SJSA1 (cell line): ENCODE measurements around the gene ARID3A. TPM values are rescaled to one million over a fixed set of nuclear protein-coding genes. Genes with fewer than 3 reads are reported as not detected.
A peak's percentile ranks its signal among the peaks of the same experiment; 100 is the strongest.
"Not testable (repeated sequence)": the region's sequence is repeated elsewhere in the genome, so short reads cannot be mapped to it uniquely, and the experiment has no call there.

Experiments
- DNase-seq, 2 experiments: peaks; one replicate each; pipeline ENCODE4 v3.0.0-alpha.2; 2015 to 2020; ENCODE audit warnings: low spot score in 2 of 2, low read depth in 1 of 2
- H3K27ac ChIP-seq: fragments of 250-450 bp; sonication (Bioruptor Pico); 2 replicates; pipeline ENCODE4 v1.5.1; 2020; ENCODE audit warnings: mild to moderate bottlenecking, moderate library complexity
- H3K27me3 ChIP-seq: fragments of 250-450 bp; sonication (Bioruptor Pico); replicated peaks from 2 replicates; pipeline ENCODE4 v1.5.1; 2020; ENCODE audit warnings: mild to moderate bottlenecking, moderate library complexity
- H3K36me3 ChIP-seq: fragments of 250-450 bp; sonication (Bioruptor Pico); 2 replicates; pipeline ENCODE4 v1.5.1; 2020; ENCODE audit warnings: mild to moderate bottlenecking
- H3K4me1 ChIP-seq: fragments of 250-450 bp; sonication (Bioruptor Pico); replicated peaks from 2 replicates; pipeline ENCODE4 v1.6.1; 2021; ENCODE audit warnings: mild to moderate bottlenecking
- H3K4me3 ChIP-seq: fragments of 250-450 bp; sonication (Bioruptor Pico); 2 replicates; pipeline ENCODE4 v1.5.1; 2020; ENCODE audit warnings: mild to moderate bottlenecking
- H3K9me3 ChIP-seq: fragments of 250-450 bp; sonication (Bioruptor Pico); replicated peaks from 2 replicates; pipeline ENCODE4 v1.5.1; 2020; ENCODE audit warnings: mild to moderate bottlenecking
- total RNA-seq: library from RNA; depleted of rRNA; stranded (reverse); fragments of >200 nt; shearing (Covaris generic); gene quantifications from 2 replicates; pipeline ENCODE4 v1.2.3, GENCODE V29; 2014; rRNA removed

ARID3A gene, protein sequence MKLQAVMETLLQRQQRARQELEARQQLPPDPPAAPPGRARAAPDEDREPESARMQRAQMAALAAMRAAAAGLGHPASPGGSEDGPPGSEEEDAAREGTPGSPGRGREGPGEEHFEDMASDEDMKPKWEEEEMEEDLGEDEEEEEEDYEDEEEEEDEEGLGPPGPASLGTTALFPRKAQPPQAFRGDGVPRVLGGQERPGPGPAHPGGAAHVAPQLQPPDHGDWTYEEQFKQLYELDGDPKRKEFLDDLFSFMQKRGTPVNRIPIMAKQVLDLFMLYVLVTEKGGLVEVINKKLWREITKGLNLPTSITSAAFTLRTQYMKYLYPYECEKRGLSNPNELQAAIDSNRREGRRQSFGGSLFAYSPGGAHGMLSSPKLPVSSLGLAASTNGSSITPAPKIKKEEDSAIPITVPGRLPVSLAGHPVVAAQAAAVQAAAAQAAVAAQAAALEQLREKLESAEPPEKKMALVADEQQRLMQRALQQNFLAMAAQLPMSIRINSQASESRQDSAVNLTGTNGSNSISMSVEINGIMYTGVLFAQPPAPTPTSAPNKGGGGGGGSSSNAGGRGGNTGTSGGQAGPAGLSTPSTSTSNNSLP
- total RNA-seq = 4.2 and 8.1 TPM in 2 replicates

DNA sequence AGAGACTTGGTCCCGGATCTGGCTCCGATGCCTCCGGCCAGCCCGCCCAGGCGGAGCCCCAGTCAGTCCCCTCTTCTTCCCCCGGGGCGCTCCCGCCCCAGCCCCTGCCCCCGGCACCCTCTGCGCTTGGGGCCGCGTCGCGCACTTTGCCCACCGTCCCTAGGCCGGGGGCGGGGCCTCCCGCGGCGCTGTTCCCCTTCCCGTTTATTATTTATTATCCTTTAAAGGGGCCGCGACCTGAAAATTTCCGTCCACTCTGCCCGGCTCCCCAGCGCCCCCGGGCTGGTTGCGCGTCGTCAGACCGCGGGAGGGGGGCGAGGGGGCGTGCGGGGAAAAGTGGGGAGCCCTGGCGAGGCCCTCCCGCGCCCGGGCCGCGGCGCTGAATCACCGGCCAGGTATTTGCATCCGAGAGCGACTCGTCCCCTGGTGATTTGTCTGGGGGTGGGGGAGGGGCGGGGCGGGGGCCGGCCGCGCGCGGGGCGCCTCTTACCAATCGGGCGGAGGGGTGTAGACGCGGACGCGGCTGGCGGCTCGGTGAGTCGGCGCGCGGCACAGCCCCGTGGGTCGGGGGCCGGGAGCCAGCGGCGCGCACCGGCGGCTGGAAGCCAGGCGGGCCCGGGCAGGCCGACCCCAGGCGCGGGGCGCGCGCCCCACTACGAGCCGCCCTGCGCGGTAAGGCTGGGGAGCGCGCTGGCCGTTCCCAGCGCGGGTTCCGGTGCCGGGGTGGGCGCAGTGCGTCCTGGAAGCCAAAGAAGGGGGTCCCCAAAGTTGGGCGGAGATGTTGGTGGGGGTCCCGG lies at the start of gene ARID3A:
Gene ARID3A, plus strand, starts transcription at position 510 of the 797 bp plus-strand sequence. CDS start 3,494 bp downstream, outside the sequence.
- Histone ChIP-seq H3K27ac (peak within 1 kb of the TSS; percentile 72), H3K4me3 (peak within 1 kb of the TSS; percentile 90), H3K4me1 (peaks cover 9% of the 10 kb centered on the region), H3K9me3 (no peaks in the 10 kb centered on the region; the same call in 1 of the 2 replicates), H3K36me3 (peaks cover 7% of the 10 kb centered on the region), H3K27me3 (peaks cover 4% of the 10 kb centered on the region)
- peak; percentile 77 to 83 for DNase-seq

DNA sequence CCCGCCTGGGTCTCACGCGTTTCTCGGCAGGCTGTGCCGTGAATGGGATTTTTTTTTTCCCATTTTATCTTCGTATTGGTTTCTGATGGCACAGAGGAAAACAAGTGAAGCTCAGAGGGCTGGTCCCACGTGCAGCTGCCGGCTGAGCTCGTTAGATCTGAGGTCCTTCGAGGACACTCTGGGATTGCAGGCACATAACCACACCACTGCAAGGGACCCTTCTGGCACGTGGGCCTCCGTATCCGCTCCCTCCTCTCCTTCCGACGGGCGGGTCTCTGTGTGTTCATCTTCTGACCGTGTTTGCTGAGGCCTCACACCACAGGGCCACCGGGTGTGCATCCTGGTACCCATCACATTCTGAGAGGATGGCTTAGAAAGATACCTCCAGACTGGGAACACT lies 49.7 kb upstream of the ARID3A start:
- H3K36me3 ChIP-seq = peaks cover 50% of the 10 kb centered on the region
- DNase-seq = no peak
- H3K27me3 ChIP-seq = no peaks in the 10 kb centered on the region
- no peak overlapping the region for H3K4me3 ChIP-seq
- no peaks in the 10 kb centered on the region for H3K9me3 ChIP-seq
- H3K27ac ChIP-seq = no peak overlapping the region
- H3K4me1 ChIP-seq = peaks cover 3% of the 10 kb centered on the region

DNA sequence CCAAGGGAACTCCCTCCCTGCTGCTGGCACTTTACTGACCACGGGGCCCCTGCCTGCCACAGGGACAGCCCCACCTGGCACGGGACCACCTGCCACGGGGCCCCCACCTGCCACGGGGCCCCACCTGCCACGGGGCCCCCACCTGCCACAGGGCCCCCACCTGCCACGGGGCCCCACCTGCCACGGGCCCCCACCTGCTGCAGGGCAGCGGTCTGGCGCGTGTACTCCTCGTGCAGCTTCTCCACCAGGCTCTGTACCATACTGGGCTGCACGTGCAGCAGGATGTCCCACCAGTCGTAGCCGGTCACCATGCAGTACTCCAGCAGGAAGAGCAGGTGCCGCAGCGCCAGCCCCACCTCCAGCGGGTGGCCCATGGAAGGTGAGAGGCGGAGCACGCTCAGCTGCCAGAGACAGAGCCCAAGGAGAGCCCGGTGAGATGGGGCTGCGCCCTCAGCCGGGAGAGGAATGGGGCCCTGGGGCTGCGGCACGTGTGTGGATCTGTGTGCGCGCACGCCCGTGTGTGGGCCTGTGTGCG lies 49.0 kb upstream of the ARID3A start:
- Histone ChIP-seq H3K4me1 (no peaks in the 10 kb centered on the region), H3K27me3 (no peaks in the 10 kb centered on the region), H3K27ac (no peak overlapping the region), H3K4me3 (no peak overlapping the region), H3K36me3 (peaks cover 54% of the 10 kb centered on the region), H3K9me3 (no peaks in the 10 kb centered on the region)
- no peak for DNase-seq

DNA sequence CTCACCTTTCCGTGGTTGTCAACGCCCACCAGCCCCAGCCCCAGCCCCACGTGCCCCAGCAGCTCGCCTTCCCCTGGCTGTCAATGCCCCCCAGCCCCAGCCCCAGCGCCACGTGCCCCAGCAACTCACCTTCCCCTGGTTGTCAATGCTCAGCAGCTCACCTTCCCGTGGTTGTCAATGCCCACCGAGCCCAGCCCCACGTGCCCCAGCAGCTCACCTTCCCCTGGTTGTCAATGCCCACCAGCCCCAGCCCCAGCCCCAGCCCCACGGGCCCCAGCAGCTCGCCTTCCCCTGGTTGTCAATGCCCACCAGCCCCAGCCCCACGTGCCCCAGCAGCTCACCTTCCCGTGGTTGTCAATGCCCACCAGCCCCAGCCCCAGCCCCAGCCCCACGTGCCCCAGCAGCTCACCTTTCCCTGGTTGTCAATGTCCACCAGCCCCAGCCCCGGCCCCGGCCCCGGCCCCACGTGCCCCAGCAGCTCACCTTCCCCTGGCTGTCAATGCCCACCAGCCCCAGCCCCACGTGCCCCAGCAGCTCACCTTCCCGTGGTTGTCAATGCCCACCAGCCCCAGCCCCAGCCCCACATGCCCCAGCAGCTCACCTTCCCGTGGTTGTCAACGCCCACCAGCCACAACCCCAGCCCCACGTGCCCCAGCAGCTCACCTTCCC lies 47.7 kb upstream of the ARID3A start:
- peaks cover 61% of the 10 kb centered on the region for H3K36me3 ChIP-seq
- DNase-seq, H3K9me3 ChIP-seq, H3K27ac ChIP-seq, H3K4me3 ChIP-seq, H3K27me3 ChIP-seq, H3K4me1 ChIP-seq: not testable (repeated sequence)

DNA sequence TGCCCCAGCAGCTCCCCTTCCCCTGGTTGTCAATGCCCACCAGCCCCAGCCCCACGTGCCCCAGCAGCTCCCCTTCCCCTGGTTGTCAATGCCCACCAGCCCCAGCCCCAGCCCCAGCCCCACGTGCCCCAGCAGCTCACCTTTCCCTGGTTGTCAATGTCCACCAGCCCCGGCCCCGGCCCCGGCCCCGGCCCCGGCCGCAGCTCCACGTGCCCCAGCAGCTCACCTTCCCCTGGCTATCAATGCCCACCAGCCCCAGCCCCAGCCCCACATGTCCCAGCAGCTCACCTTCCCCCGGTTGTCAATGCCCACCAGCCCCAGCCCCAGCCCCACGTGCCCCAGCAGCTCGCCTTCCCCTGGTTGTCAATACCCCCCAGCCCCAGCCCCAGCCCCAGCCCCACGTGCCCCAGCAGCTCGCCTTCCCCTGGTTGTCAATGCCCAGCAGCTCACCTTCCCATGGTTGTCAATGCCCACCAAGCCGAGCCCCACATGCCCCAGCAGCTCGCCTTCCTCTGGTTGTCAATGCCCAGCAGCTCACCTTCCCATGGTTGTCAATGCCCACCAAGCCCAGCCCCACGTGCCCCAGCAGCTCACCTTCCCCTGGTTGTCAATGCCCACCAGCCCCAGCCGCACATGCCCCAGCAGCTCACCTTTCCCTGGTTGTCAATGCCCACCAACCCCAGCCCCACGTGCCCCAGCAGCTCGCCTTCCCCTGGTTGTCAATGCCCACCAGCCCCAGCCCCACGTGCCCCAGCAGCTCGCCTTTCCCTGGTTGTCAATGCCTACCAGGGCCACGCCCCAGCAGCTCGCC lies 46.9 kb upstream of the ARID3A start:
- not testable (repeated sequence) for H3K4me3 ChIP-seq, H3K27ac ChIP-seq, H3K27me3 ChIP-seq, H3K9me3 ChIP-seq, H3K4me1 ChIP-seq, DNase-seq
- peaks cover 63% of the 10 kb centered on the region for H3K36me3 ChIP-seq

DNA sequence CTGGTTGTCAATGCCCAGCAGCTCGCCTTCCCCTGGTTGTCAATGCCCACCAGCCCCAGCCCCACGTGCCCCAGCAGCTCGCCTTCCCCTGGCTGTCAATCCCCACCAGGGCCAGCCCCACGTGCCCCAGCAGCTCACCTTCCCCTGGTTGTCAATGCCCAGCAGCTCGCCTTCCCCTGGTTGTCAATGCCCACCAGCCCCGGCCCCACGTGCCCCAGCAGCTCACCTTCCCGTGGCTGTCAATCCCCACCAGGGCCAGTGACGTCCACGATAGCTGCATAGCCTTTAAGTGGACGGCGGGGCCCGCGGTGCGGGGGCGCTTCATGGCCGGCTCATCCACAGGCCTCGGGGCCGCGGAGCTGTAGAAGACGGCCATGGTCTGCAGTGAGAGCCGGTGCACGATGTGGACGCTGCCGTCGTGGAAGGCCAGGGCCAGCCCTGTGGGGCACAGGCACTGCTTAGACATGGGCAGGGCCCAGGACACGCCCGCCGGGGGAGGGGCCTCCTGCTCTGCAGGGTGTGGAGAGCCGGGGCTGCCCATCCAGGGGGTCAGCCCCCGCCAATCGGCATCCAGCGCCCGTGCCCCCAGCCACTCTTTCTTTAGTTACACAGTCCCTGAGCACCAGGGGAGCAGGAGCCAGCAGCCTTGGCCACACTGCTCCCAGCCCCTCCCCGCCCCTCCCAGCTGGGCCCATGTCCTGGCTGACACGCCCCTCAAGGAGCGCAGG lies 46.0 kb upstream of the ARID3A start:
- H3K27ac ChIP-seq = no peak overlapping the region
- no peak overlapping the region for H3K4me3 ChIP-seq
- H3K9me3 ChIP-seq = no peaks in the 10 kb centered on the region
- no peaks in the 10 kb centered on the region for H3K27me3 ChIP-seq
- H3K36me3 ChIP-seq = peaks cover 62% of the 10 kb centered on the region
- no peak for DNase-seq
- no peaks in the 10 kb centered on the region for H3K4me1 ChIP-seq

DNA sequence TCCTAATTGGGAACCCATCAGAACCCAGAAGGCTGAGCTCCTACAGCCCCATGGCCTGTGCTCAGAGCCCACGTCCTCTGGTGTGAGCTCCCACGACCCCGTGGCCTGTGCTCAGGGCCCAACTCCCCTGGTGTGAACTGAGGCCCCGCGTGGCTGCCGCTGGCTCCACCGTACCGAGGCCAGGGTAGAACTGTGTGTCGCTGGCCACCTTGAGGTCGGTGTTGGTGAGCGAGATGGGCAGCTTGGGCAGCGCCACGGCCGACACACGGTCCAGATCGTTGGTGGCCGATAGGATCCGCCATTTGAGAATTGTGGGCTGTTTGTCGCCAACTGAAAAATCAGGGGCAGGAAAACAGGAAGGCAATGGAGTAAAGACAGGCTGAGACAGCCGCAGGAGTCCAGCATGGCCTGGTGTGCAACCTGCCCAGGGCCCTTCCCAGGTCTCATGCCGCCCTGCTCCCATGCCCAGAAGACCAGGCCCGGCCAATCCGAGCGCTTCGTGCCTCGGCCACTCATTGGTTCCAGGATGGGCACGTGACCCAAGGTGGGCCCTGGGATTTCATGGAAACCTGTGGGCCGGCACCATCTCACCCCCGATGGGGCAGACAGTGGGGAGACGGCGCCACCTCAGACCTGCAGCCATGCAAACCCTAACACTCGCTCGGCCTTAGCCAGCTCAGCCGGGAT lies 44.3 kb upstream of the ARID3A start:
- no peak for DNase-seq
- Histone ChIP-seq H3K27ac (no peak overlapping the region), H3K4me1 (no peaks in the 10 kb centered on the region), H3K9me3 (no peaks in the 10 kb centered on the region), H3K4me3 (no peak overlapping the region), H3K27me3 (no peaks in the 10 kb centered on the region), H3K36me3 (peaks cover 63% of the 10 kb centered on the region)

DNA sequence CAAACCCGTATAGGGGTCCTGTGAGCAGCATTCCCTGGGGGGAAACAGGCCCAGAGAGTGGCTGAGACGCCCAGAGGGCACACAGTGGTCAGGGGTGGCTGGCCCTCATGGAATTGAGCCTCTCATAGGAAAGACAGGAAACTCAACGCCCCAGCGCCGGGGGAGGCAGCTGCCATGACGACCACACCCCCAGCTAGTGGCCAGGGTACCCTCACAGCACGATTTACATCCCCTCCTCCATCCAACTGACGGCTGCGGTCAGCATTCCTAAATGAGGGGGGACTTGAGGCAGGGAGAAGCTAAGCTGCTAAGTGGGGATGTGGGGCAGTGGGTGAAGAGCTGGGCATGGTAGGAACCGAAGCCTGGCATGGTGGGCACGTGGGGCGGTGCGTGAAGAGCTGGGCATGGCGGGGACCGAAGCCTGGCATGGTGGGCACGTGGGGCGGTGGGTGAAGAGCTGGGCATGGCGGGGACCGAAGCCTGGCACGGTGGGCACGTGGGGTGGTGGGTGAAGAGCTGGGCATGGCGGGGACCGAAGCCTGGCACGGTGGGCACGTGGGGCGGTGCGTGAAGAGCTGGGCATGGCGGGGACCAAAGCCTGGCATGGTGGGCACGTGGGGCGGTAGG lies 42.9 kb upstream of the ARID3A start:
- Histone ChIP-seq H3K4me3 (no peak overlapping the region), H3K9me3 (no peaks in the 10 kb centered on the region), H3K4me1 (no peaks in the 10 kb centered on the region), H3K27me3 (no peaks in the 10 kb centered on the region), H3K27ac (no peak overlapping the region), H3K36me3 (peaks cover 67% of the 10 kb centered on the region)
- DNase-seq = no peak

DNA sequence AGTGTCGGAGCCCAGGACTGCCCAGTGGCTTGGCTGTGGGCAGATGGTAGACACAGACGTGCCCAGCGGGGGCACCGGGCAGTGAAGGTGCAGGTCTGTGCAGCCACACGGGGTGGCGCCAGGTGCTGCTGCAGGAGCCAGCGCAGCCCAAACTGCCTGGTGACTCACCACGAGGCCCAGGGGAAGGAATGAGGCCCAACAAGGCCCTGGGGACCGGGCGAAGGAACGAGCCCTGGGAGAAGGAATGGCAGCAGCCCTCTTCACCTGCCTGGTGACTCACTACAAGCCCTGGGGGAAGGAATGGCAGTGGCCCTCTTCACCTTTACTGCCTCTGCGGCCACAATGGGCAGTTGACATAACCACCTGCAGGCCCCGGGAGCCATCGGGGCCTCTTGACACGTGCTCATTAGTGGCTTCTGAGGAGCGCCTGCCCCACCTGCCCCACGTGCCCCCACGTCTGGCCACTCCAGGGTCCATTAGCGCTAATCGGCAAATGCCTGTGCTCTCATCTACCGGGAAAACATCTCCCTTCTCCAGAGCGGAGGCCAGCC lies 42.1 kb upstream of the ARID3A start:
- Histone ChIP-seq H3K4me3 (no peak overlapping the region), H3K36me3 (peaks cover 70% of the 10 kb centered on the region), H3K27ac (no peak overlapping the region), H3K27me3 (no peaks in the 10 kb centered on the region), H3K4me1 (no peaks in the 10 kb centered on the region), H3K9me3 (no peaks in the 10 kb centered on the region)
- no peak for DNase-seq

DNA sequence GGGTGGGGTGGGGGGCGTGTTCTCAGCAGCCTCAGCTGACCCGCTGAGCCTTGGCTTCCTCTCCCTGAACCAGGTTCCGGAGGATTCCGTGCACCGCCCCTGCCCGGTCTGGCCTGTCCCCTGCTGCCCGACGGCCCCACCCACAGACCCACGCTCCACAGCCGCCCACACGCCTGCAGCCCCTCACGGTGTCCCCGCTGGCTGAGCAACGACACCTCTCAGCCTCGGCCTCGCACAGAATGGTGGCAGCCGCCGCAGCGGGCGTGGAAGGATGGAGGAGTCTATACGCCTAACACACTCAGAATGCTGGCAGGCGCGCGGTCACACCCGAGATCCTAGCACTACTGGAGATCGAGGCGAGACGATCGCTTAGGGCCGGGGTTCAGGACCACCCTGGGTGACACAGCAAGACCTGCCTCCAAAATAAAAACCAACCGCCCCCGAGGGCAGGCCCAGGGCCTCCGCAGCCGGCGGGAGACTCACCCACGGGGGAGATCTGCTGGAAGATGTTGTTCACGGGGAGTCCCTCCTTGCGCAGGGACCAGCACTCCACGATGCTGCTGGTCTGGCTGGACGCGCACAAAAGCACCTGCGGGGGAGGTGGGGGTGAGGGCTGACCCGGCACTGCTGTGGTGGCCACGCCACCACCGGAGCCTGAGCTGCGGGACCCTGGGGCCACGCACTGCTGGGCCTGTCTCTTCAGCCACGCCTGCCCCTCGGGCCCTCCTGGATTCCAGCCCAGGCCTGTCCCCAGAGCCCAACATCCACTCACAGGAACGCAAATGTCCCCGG lies 41.2 kb upstream of the ARID3A start:
- no peak overlapping the region for H3K27ac ChIP-seq
- no peaks in the 10 kb centered on the region for H3K9me3 ChIP-seq
- no peaks in the 10 kb centered on the region for H3K27me3 ChIP-seq
- no peaks in the 10 kb centered on the region for H3K4me1 ChIP-seq
- H3K36me3 ChIP-seq = peaks cover 77% of the 10 kb centered on the region
- DNase-seq = no peak
- no peak overlapping the region for H3K4me3 ChIP-seq
